Measurements from ENCODE around the gene MYO16. TPM values are rescaled to one million over a fixed set of nuclear protein-coding genes. Genes with fewer than 3 reads are reported as not detected.

The MYO16 gene
- total and polyA plus RNA-seq, 7 donors = under 0.01 to 0.33 (median 0.28) TPM; not detected in 2

- WGBS, 2 donors = 68 to 70% methylated on average over 3 of the region's 3 CpGs
- intact Hi-C loops (cut with DNase I) = no loop called here
- Histone ChIP-seq H3K27me3 (no peaks in the 10 kb centered on the region), H3K9me3 (peaks cover 0 to 2% (median 0%) of the 10 kb centered on the region in 4 donors), H3K27ac (no peak overlapping the region), H3K4me3 (no peak overlapping the region), H3K36me3 (no peaks in the 10 kb centered on the region), H3K4me1 (peaks cover 0 to 9% (median 4%) of the 10 kb centered on the region in 4 donors)
- no peak for DNase-seq
- no peak for TF ChIP-seq CTCF (IDR thresholded peaks at IDR 0.05)
- no peak for TF ChIP-seq POLR2AphosphoS5 (IDR thresholded peaks at IDR 0.05)
- no peak for TF ChIP-seq POLR2A (IDR thresholded peaks at IDR 0.05)
- no peak for TF ChIP-seq EP300 (IDR thresholded peaks at IDR 0.05)
Observed at GRCh38 chr13:108830916-108831315, 201.5 kb downstream of the MYO16 start.

GRCh38 chr13:108833531-108833930, 204.1 kb downstream of the MYO16 start:
- 82 to 85% methylated on average over 1 of the region's 1 CpG for WGBS, 2 donors

DNA sequence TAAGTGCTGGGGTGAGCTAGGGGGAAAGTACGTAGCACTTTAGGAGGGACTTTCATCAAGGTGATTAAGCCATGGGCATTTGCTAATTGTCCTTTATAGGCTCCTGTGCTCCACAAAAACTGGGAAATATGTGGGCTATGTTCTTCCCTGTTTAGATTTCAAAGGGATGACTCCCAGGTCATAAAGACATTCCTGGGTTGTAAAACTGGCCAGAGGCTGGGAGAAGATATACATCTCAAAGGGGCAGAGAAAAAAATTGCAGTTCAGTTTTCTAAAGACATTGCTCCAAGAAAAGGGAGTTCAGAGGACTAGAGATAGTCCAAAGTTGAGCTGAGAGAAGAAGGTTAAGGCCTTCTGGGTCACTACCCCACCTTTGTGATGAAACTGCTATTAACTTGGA, 204.8 kb downstream of the MYO16 start:
- TF ChIP-seq EP300 (IDR thresholded peaks at IDR 0.05) = no peak
- TF ChIP-seq POLR2AphosphoS5 (IDR thresholded peaks at IDR 0.05) = no peak
- no peak for TF ChIP-seq CTCF (IDR thresholded peaks at IDR 0.05)
- no peak for TF ChIP-seq POLR2A (IDR thresholded peaks at IDR 0.05)

More at GRCh38 chr13:108833531-108833930, 204.1 kb downstream of the MYO16 start:
- no peaks in the 10 kb centered on the region for H3K36me3 ChIP-seq
- no peaks in the 10 kb centered on the region for H3K27me3 ChIP-seq
- H3K4me1 ChIP-seq = peaks cover 0 to 9% (median 4%) of the 10 kb centered on the region in 4 donors
- no peak overlapping the region for H3K4me3 ChIP-seq
- intact Hi-C loops (cut with DNase I) = no loop called here
- H3K9me3 ChIP-seq = peaks cover 0 to 1% (median 0%) of the 10 kb centered on the region in 4 donors
- TF ChIP-seq EP300 (IDR thresholded peaks at IDR 0.05) = no peak
- TF ChIP-seq POLR2A (IDR thresholded peaks at IDR 0.05) = no peak
- TF ChIP-seq POLR2AphosphoS5 (IDR thresholded peaks at IDR 0.05) = no peak
- TF ChIP-seq CTCF (IDR thresholded peaks at IDR 0.05) = no peak
- H3K27ac ChIP-seq = no peak overlapping the region
- DNase-seq = no peak

DNA sequence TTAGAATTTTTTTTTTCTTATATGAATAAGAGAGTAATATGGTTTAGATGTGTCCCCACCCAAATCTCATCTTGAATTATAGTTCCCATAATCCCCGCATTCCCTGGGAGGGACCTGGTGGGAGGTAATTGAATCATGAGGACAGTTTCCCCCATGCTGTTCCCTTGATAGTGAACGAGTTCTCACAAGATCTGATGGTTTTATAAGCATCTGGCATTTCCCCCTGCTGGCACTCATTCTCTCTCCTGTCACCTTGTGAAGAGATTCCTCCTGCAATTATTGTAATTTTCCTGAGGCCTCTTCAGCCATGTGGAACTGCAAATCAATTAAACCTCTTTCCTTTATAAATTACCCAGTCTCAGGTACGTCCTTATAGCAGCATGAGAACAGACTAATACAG, 205.7 kb downstream of the MYO16 start:
- Histone ChIP-seq H3K36me3 (no peaks in the 10 kb centered on the region), H3K27me3 (no peaks in the 10 kb centered on the region), H3K4me1 (peaks cover 0 to 9% (median 4%) of the 10 kb centered on the region in 4 donors), H3K4me3 (no peak overlapping the region), H3K9me3 (no peaks in the 10 kb centered on the region), H3K27ac (no peak overlapping the region)
- TF ChIP-seq CTCF (IDR thresholded peaks at IDR 0.05) = no peak
- intact Hi-C loops (cut with DNase I) = no loop called here
- DNase-seq = no peak
- 60 to 71% methylated on average over 3 of the region's 3 CpGs for WGBS, 2 donors

More for the DNA sequence above, 204.8 kb downstream of the MYO16 start:
- peaks cover 0 to 9% (median 4%) of the 10 kb centered on the region in 4 donors for H3K4me1 ChIP-seq
- no peak overlapping the region for H3K4me3 ChIP-seq
- WGBS, 2 donors = 18 to 70% methylated on average over 1 of the region's 1 CpG
- no peaks in the 10 kb centered on the region for H3K36me3 ChIP-seq
- no peak overlapping the region for H3K27ac ChIP-seq
- no peak for DNase-seq
- intact Hi-C loops (cut with DNase I) = no loop called here
- H3K27me3 ChIP-seq = no peaks in the 10 kb centered on the region
- H3K9me3 ChIP-seq = no peaks in the 10 kb centered on the region

DNA sequence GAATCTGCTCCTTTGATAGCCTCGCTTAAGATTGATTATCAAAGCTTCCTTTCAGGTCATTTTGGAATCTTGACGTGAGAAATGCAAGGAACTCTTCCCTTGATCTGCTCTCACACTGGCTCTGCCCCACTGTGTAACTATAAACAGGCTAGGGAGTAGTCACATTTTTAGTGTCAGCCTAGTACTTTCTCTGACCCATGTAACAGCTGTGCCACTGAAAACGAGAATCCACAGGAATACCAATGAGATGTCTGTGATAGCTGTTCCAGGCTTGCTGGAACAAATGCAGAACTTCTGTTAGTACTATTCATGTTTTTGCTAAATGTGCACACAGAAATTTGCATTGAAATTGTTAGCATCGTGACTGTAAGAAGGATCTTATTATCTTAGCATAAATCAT, 221.3 kb downstream of the MYO16 start:
- no peak overlapping the region for H3K27ac ChIP-seq
- intact Hi-C loops (cut with DNase I) = no loop called here
- no peak overlapping the region for H3K4me3 ChIP-seq
- DNase-seq = no peak
- H3K9me3 ChIP-seq = no peaks in the 10 kb centered on the region
- H3K36me3 ChIP-seq = no peaks in the 10 kb centered on the region
- 58 to 60% methylated on average over 4 of the region's 4 CpGs for WGBS, 2 donors
- TF ChIP-seq POLR2A (IDR thresholded peaks at IDR 0.05) (no peak), CTCF (IDR thresholded peaks at IDR 0.05) (no peak), EP300 (IDR thresholded peaks at IDR 0.05) (no peak), POLR2AphosphoS5 (IDR thresholded peaks at IDR 0.05) (no peak)
- H3K4me1 ChIP-seq = no peaks in the 10 kb centered on the region
- no peaks in the 10 kb centered on the region for H3K27me3 ChIP-seq
